H1 (cell line): ENCODE data around the gene CCR9. TPM values are rescaled to one million over a fixed set of nuclear protein-coding genes. Genes with fewer than 3 reads are reported as not detected.

Source experiments
- ASH2L ChIP-seq: fragments of 200-600, 300-600 bp; sonication (generic); IDR thresholded peaks from one replicate; pipeline ENCODE4 v1.7.1; 2017; ENCODE audit warnings: low read length
- BCL11A ChIP-seq, 2 experiments: IDR thresholded peaks; one replicate each; pipeline ENCODE4 v1.6.1; 2011; ENCODE audit warnings: low read depth in 2 of 2, low read length in 2 of 2, mild to moderate bottlenecking in 2 of 2
- CHD7 ChIP-seq: fragments of 300-600 bp; sonication (generic); IDR thresholded peaks from 2 replicates; pipeline ENCODE4 v1.7.1; 2012; ENCODE audit warnings: low read length, moderate library complexity, mild to moderate bottlenecking, inconsistent platforms; ENCODE audit not compliant: insufficient replicate concordance
- GABPA ChIP-seq: IDR thresholded peaks from 2 replicates; pipeline ENCODE4 v1.6.1; 2011; ENCODE audit warnings: mild to moderate bottlenecking, low read length, moderate library complexity, borderline replicate concordance; ENCODE audit not compliant: insufficient read depth
- GTF2F1 ChIP-seq: IDR thresholded peaks from 2 replicates; pipeline ENCODE4 v1.6.1; 2012; ENCODE audit warnings: low read depth, low read length, improper control_type of control experiment, borderline replicate concordance
- POLR2AphosphoS5 ChIP-seq: IDR thresholded peaks from 2 replicates; pipeline ENCODE4 v1.6.1; 2011; ENCODE audit warnings: low read depth, low read length
- RXRA ChIP-seq: IDR thresholded peaks from 2 replicates; pipeline ENCODE4 v1.6.1; 2011; ENCODE audit warnings: low read depth, mild to moderate bottlenecking, low read length, moderate library complexity; ENCODE audit not compliant: insufficient read depth
- SP1 ChIP-seq: IDR thresholded peaks from 2 replicates; pipeline ENCODE4 v1.6.1; 2011; ENCODE audit warnings: low read depth, low read length
- SP4 ChIP-seq: IDR thresholded peaks from 2 replicates; pipeline ENCODE4 v1.6.1; 2012; ENCODE audit warnings: low read length, inconsistent platforms
- polyA plus RNA-seq, 7 experiments: library from polyadenylated mRNA; depleted of rRNA in 3 of 7; stranded (reverse) in 5 of 7; unstranded in 2 of 7; fragments of >200 nt in 5 of 7; fragments of 200-250 nt in 2 of 7; gene quantifications; 1 replicate in 5 of 7; 2 replicates in 1 of 7; 4 replicates in 1 of 7; pipeline versions ENCODE4 v1.2.1 to v1.2.3, GENCODE V29; 2011 to 2013; ENCODE audit warnings: missing spikeins in 2 of 7, mixed read lengths in 2 of 7
- total RNA-seq: library from RNA; stranded (reverse); fragmentation: NEBNext Ultra II Directional; extraction: Animal tissue kit (Norgen Biotek cat#: 25700); gene quantifications from 2 replicates; pipeline ENCODE4 v1.2.1, GENCODE V29; 2021

Gene CCR9
- total and polyA plus RNA-seq, 2 of the 8 experiments (the other 6 are each of a cell fraction or from before 2014, with no cell fraction given) = not detected

GRCh38 chr3:45868650-45869049 lies 17.7 kb upstream of the CCR9 start (continued):
- TF ChIP-seq CHD7 (no peak), GABPA (no peak), SP4 (no peak), POLR2AphosphoS5 (no peak), GTF2F1 (no peak), BCL11A (IDR thresholded peaks at IDR 0.05; ENCODE audit: low read depth in 2 of 2, low read length in 2 of 2) (no peak), RXRA (no peak), ASH2L (no peak), SP1 (no peak)
